Motor neuron (in vitro differentiated cells): ENCODE results near the gene DISC1. TPM values are rescaled to one million over a fixed set of nuclear protein-coding genes. Genes with fewer than 3 reads are reported as not detected.
"Not testable (repeated sequence)": the region's sequence is repeated elsewhere in the genome, so short reads cannot be mapped to it uniquely, and the experiment has no call there.

Experiments used
- ATAC-seq, 8 experiments: fragments of 200-7000 bp; cut with Tn5 transposase; replicated peaks in 6 of 8; 2 replicates each; pipeline ENCODE4 v1.8.0; 2021; ENCODE audit warnings: mild to moderate bottlenecking in 8 of 8, moderate library complexity in 8 of 8
- H3K27ac ChIP-seq, 2 donors: fragments of 250-450 bp; sonication (Bioruptor Pico); 2 replicates each; pipeline ENCODE4 v1.9.0; 2021; ENCODE audit warnings: antibody characterized with exemption in 2 of 2, mild to moderate bottlenecking in 2 of 2, moderate library complexity in 1 of 2
- H3K4me1 ChIP-seq, 2 donors: fragments of 250-450 bp; sonication (Bioruptor Pico); replicated peaks in 1 of 2; 2 replicates each; pipeline ENCODE4 v1.6.1; 2021; ENCODE audit warnings: antibody characterized with exemption in 2 of 2, mild to moderate bottlenecking in 2 of 2, moderate library complexity in 1 of 2
- H3K4me3 ChIP-seq, 5 donors: fragments of 250-450 bp; sonication (Bioruptor Pico); 2 replicates each; pipeline ENCODE4 v1.9.0; 2021; ENCODE audit warnings: antibody characterized with exemption in 5 of 5, mild to moderate bottlenecking in 5 of 5, moderate library complexity in 4 of 5
- WGBS, 10 experiments: fragments of 450-650 bp; shearing (Covaris generic); methylation state at CpG; one replicate each; pipeline ENCODE4 v1.0.0; 2022; 5-methylcytosine and 5-hydroxymethylcytosine counted together
- in situ Hi-C, 9 experiments: fragments of 400-800 bp; cut with MboI; loops; one replicate each; pipeline ENCODE4 v1.15.0; 2021; ENCODE audit warnings: low sequenced_read_pairs in 9 of 9, low pct_unique_long_range_greater_than_20kb in 2 of 9; ENCODE audit not compliant: unreplicated experiment in 9 of 9
- total RNA-seq, 8 experiments: library from RNA; unstranded; fragments of 300-600 nt; gene quantifications; 2 replicates each; pipeline versions ENCODE4 v1.2.3 to v1.2.4, GENCODE V29; 2022

DISC1 gene
- total RNA-seq, 8 experiments from 2014 or later = 1.2 to 13.5 (median 3.7) TPM

DNA sequence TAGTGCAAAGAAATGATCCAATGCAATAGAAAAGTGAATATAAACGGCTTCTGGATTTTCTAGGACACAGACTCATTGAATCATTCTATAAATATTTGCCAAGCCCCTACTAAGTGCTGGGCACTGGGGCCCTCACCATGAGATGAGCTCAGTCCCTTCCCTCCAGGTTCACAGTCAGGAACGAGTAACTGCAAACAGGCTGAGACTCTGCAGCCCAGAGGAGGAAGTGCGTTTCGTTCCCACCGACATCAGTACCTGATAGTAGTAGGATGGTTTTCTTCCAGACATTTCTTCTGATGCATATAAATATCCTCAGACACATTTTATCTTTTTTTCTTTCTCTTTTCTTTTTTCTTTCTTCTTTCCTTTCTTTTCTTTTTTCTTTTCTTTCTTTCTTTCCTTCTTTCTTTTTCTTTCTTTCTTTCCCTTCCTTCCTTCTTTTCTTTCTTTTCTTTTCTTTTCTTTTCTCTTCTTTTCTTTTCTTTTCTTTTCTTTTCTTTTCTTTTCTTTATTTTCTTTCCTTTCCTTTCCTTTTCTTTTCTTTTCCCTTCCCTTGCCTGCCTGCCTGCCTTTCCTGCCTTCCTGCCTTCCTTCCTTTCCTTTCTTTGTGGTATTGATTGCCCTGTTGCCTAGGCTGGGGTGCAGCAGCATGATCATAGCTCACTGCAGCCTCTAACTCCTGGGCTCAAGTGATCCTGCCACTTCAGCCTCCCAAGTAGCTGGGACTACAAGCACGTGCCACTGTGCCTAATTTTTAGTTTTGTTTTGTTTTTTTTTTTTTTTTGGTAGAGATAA is 135.4 kb downstream of the DISC1 start:
- Histone ChIP-seq H3K4me3 (no peak overlapping the region), H3K27ac (no peak overlapping the region), H3K4me1 (no peaks in the 10 kb centered on the region)
- peak in 1 of 8 experiments; percentile 21 for ATAC-seq
- 50 to 83% (median 69%) methylated on average over 1 to 6 of the region's 6 CpGs for WGBS, 10 experiments
- in situ Hi-C loops = no loop called here

DNA sequence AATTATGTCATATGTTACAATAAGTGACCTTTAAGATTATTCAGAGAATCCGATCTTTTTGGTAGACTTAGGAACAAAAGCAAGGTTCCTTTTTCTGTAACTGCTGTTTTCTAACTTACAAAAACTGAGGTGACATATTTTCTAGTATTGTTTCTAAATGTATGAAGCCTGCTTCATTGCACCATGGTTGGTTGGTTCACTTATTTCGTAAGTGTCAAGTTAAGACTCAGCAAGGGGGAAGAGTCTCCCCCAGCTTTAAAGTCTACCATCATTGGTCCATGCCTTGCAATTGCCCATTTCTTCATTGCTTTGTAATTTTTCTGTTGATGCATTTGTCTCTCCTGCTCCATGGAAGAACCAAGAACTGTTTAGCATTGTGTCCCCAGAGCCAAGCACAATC is 136.9 kb downstream of the DISC1 start:
- no peak overlapping the region for H3K27ac ChIP-seq
- ATAC-seq = no peak
- in situ Hi-C loops = no loop called here
- WGBS, 10 experiments = 66 to 100% (median 94%) methylated on average over 1 to 2 of the region's 2 CpGs
- H3K4me3 ChIP-seq = no peak overlapping the region
- H3K4me1 ChIP-seq = no peaks in the 10 kb centered on the region

DNA sequence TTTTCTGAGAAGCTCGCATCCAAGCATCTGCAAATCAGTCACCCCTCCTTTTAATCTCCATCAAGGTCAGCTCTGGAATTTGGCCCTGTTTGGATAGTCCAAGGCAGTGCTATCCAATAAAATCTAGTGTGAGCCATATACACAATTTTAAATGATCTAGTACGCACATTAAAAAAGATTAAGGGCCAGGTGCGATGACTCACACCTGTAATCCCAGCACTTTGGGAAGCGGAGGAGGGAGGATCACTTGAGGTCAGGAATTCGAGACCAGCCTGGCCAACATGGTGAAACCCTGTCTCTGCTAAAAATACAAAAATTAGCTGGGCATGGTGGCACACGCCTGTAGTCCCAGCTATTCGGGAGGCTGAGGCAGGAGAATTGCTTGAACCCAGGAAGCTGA is 139.2 kb downstream of the DISC1 start:
- ATAC-seq = not testable (repeated sequence)
- WGBS, 10 experiments = 73 to 100% (median 92%) methylated on average over 2 to 7 of the region's 7 CpGs; no CpG with 5 or more reads in 1 of the 10 experiments

DNA sequence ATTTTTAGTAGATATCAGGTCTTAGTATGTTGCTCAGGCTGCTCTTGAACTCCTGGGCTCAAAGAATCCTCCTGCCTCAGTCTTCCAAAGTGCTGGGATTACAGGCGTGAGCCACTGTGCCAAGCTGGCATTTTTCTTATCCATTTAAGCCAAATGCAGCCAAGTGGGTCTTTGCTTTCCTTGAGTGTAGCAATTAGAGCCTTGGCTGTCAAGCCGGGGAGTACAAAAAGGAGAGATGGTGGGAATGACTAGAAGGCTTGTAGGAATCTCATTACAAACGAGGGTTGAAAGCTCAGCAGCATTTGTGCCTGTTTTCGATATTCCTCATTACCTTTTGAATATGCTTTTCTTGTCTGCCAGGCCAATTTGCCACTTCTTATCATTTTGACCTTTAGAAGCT is 140.9 kb downstream of the DISC1 start:
- peaks cover 4 to 8% of the 10 kb centered on the region in 2 donors for H3K4me1 ChIP-seq
- no peak overlapping the region for H3K27ac ChIP-seq
- ATAC-seq = no peak
- in situ Hi-C loops = no loop called here
- WGBS, 10 experiments = 43 to 94% (median 81%) methylated on average over 1 to 4 of the region's 4 CpGs; no CpG with 5 or more reads in 1 of the 10 experiments
- no peak overlapping the region for H3K4me3 ChIP-seq

More for the DNA sequence above, 139.2 kb downstream of the DISC1 start:
- H3K27ac ChIP-seq, in situ Hi-C loops, H3K4me1 ChIP-seq, H3K4me3 ChIP-seq: not testable (repeated sequence)

DNA sequence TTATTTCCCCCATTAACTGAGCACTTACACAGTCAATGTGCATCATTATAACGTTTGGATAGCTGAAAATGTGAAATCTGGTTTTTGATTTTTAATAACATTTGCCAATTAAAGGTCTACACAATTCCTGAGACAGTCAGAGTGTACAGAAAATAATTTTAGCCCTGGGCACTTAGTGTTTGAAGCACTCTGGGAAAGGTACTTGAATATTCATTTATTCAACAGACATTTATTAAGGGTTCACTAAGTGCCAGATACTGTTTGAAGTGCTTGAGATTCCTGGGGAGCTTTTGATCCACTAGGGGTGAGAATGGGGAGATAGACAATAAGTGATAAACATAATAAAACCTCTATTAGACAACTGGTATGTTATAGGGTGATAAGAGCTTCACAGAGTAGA is 141.8 kb downstream of the DISC1 start:
- in situ Hi-C loops = no loop called here
- Histone ChIP-seq H3K27ac (no peak overlapping the region), H3K4me1 (peaks cover 4 to 8% of the 10 kb centered on the region in 2 donors), H3K4me3 (no peak overlapping the region)
- WGBS, 10 experiments = 0 to 70% (median 46%) methylated on average over 1 of the region's 1 CpG; no CpG with 5 or more reads in 4 of the 10 experiments
- peak in 2 of 8 experiments; percentile 59 to 60 for ATAC-seq

DNA sequence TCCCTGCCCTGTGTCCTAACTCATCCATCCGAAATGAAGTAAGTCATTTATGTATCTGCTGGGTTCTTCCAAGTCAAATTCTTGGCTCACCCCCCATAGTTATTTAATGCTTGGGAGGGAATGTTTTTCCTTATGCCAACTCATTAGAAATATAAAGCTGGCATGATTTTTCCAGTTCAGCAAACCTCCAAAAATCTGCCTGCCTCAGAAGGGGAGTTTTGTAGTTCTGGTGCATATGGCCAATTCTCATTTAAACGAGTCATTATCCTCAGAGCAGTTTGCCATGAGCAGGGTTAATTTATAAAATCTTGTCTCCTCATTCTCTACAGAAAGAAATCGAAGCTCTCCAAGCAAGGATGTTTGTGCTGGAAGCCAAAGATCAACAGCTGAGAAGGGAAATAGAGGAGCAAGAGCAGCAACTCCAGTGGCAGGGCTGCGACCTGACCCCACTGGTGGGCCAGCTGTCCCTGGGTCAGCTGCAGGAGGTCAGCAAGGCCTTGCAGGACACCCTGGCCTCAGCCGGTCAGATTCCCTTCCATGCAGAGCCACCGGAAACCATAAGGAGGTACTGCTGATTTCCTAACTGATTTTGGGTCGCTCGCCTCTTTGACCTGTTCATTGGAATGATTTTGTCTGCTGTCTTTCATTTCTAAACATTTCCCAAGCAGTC is 144.1 kb downstream of the DISC1 start:
- 36 to 88% (median 62%) methylated on average over 1 to 8 of the region's 8 CpGs; no CpG with 5 or more reads in 2 of the 10 experiments for WGBS, 10 experiments
- no peak overlapping the region for H3K27ac ChIP-seq
- H3K4me1 ChIP-seq = peaks cover 4 to 10% of the 10 kb centered on the region in 2 donors
- H3K4me3 ChIP-seq = no peak overlapping the region
- ATAC-seq = no peak
- in situ Hi-C loops = no loop called here

DNA sequence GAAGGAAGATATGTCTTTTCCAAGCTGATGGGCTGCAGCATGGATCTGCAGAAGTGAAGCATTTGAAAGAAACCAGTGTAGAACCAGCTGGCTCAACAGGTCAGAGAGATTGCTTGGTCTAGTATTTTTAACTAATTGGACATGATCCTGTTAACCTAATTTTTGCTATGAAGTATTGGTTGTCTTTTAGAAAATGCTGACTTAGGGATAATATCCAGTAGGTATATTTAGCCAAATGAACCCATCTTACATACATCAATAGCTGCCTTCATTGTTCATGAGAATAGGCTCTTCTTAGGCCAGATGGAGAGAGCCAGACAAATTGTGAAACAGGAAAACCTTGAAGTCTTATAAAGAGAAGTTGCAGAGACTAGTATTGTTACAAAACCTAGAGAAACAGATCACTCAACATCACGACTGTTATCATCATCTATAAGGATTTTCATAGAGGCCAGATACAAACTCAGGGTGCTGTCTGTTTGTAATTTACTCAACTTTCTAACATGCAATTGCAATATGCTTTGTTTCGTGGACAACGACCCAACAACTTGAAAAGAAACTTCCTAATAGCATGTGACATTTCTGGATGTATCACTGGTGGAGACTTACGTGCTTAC is 148.2 kb downstream of the DISC1 start:
- WGBS, 10 experiments = 81 to 100% (median 91%) methylated on average over 1 to 4 of the region's 4 CpGs; no CpG with 5 or more reads in 2 of the 10 experiments
- Histone ChIP-seq H3K4me3 (no peak overlapping the region), H3K4me1 (peaks cover 10 to 24% of the 10 kb centered on the region in 2 donors), H3K27ac (no peak overlapping the region)
- in situ Hi-C loops = no loop called here
- no peak for ATAC-seq

DNA sequence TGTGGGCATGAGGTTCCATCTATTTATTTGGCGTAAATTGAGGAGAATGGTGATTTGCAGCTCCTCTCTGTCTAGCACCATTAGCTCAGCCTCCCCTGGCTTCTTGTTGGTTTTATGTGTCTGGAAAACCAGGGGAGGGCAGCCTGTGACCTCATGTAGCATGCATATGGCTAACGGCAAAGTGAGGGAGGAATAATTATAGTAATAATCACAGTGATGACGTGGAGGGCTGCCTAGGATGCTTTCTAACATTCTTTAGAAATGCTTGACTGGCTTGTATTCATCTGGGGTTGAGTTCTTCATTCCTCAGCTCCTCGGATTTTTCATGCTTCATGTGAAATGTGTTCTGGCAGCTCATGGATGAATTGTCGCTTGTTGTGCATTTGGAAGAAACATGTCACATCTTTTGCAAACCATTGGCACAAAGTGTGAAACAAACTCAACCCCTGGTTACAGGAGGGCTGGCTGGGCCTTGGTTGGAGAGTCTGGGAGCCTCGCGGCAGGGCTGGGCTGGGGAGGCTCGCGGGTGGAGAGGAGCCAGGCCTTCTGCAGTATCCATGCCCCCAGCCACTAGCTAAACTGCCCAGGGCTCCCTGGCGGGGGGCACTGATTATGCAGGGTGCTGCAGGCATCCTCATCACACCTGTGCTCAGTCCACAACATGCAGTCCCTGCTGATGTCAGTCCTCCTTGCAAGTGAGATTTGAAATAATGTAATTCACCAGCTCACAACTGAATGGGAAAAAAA is 149.6 kb downstream of the DISC1 start:
- Histone ChIP-seq H3K4me3 (no peak overlapping the region), H3K27ac (peak overlapping the region; percentile 10 to 15), H3K4me1 (peaks cover 6 to 15% of the 10 kb centered on the region in 2 donors)
- WGBS, 10 experiments = 0 to 84% (median 36%) methylated on average over 1 to 9 of the region's 10 CpGs; no CpG with 5 or more reads in 4 of the 10 experiments
- in situ Hi-C loops = no loop called here
- peak; percentile 77 to 99 (median 90) for ATAC-seq

DNA sequence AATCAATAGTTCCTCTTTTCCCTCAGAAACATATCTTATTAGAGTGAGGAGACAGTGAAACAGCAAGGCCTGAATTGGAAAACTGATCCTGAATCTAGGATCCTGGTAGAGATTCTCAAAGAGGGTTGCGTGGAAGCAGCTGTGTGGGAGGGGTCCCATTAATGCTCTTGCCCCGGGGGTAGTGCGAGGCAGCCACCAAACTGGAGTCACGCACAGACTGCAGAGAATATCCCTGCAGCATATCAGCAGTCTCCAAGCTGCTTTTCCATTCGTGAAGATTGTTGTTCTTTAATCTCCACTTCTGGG is 150.1 kb downstream of the DISC1 start:
- 35 to 89% (median 72%) methylated on average over 2 to 5 of the region's 5 CpGs; no CpG with 5 or more reads in 3 of the 10 experiments for WGBS, 10 experiments

DNA sequence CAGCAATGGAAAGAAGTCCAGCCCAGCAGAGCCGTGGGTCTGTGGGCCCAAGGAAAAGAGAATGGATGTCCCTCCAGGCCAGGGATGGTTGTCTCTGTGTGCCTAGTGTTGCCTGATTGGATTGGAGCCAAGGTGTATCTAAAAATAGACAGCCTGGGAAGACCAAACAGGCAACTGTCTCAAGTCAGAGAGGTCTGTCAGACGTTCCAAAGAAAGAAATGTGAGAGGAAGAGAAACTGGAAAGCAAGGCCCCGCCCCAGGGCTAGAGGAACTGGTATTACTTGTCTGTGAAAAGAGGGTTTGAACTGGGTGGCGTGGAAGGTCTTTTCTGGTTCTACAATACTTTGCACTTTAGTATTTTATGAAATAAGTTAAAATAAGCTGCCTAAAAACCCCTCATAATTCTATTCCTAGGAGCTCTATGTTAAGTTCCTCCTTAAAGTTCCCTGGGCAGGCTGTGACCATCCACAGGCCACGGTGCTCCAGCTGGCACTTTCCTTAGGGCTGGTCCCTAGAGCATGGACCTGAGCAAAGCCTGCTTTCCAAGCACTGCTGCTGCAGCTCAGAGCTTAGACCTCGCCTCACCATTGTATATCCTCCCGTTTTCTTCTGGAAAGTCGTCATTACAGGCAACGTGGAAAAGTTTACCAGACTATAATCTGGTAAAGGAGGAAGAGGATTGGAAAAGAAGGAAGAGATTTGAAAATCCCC is 151.6 kb downstream of the DISC1 start:
- in situ Hi-C loops = no loop called here
- Histone ChIP-seq H3K27ac (no peak overlapping the region), H3K4me3 (no peak overlapping the region), H3K4me1 (peaks cover 6 to 15% of the 10 kb centered on the region in 2 donors)
- ATAC-seq = peak in 1 of 8 experiments; percentile 40
- 50 to 100% (median 83%) methylated on average over 1 to 8 of the region's 9 CpGs for WGBS, 10 experiments

More for the DNA sequence above, 150.1 kb downstream of the DISC1 start:
- ATAC-seq = peak in 3 of 8 experiments; percentile 13 to 39 (median 18)
- Histone ChIP-seq H3K4me1 (peaks cover 6 to 15% of the 10 kb centered on the region in 2 donors), H3K27ac (no peak overlapping the region), H3K4me3 (no peak overlapping the region)
- in situ Hi-C loops = no loop called here

DNA sequence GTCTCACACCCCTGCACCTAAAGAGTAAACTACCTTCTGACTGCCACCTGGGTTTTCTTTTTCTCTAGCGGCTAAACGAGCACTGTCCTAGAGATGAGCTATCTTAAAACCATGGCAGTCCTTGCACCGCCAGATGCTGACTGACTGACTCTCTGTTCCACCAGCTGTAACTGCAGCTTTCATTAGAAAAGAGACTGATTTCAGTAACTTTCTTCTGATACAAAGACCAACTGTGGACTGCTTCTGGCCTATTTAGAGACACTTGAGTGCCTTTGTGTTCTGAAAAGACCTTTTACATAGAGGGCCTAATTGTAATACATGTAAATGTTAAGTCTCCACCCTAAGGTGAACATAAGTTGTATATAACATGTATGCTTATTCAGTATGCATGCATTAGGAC is 152.5 kb downstream of the DISC1 start:
- H3K27ac ChIP-seq = no peak overlapping the region
- WGBS, 10 experiments = 95 to 100% (median 100%) methylated on average over 1 to 3 of the region's 3 CpGs; no CpG with 5 or more reads in 3 of the 10 experiments
- peaks cover 6 to 15% of the 10 kb centered on the region in 2 donors for H3K4me1 ChIP-seq
- in situ Hi-C loops = no loop called here
- no peak overlapping the region for H3K4me3 ChIP-seq
- peak in 1 of 8 experiments; percentile 37 for ATAC-seq

DNA sequence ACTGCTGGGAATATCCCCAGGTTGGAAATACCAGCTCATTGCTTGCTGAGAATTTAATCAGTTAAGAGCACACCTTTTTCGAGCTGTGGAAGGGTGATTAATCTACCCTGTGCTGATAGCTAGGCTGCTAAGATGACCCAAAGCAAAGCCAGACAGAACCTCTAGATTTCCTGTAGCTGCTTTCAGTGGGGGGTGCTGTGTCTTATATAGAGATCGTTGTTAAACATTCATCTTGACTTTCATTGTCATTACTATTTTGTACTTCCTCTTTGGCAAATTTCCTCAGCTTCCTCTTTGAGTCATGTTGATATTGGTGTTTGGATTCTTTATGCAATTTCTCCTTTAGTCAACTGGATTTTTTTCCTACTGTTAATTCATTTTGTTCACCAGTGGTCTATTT is 155.3 kb downstream of the DISC1 start:
- ATAC-seq = no peak
- H3K27ac ChIP-seq = no peak overlapping the region
- no peak overlapping the region for H3K4me3 ChIP-seq
- in situ Hi-C loops = no loop called here
- peaks cover 0 to 2% of the 10 kb centered on the region in 2 donors for H3K4me1 ChIP-seq
- 25 to 100% (median 52%) methylated on average over 1 to 2 of the region's 2 CpGs; no CpG with 5 or more reads in 1 of the 10 experiments for WGBS, 10 experiments
